ENCODE measurements around the gene KLK15.

- TF ChIP-seq SP1 (IDR thresholded peaks at IDR 0.05) (no peak), PKNOX1 (IDR thresholded peaks at IDR 0.05) (no peak), FOXM1 (IDR thresholded peaks at IDR 0.05; ENCODE audit: borderline replicate concordance) (no peak), BHLHE40 (IDR thresholded peaks at IDR 0.05; ENCODE audit: borderline replicate concordance) (no peak), ARNT (IDR thresholded peaks at IDR 0.05) (no peak), FOXK2 (IDR thresholded peaks at IDR 0.05) (no peak), TARDBP (IDR thresholded peaks at IDR 0.05) (no peak), FOXA1 (IDR thresholded peaks at IDR 0.05) (no peak), LEF1 (IDR thresholded peaks at IDR 0.05; ENCODE audit: borderline replicate concordance) (no peak), L3MBTL2 (conservative IDR thresholded peaks at IDR 0.05) (no peak), ZNF384 (IDR thresholded peaks at IDR 0.05) (no peak)
These were observed 17.4 kb upstream of the KLK15 start for GRCh38 chr19:50850738-50851137.

Measured in HEK293T (cell line).